Measurements from ENCODE around the gene EBNA1BP2.

DNA sequence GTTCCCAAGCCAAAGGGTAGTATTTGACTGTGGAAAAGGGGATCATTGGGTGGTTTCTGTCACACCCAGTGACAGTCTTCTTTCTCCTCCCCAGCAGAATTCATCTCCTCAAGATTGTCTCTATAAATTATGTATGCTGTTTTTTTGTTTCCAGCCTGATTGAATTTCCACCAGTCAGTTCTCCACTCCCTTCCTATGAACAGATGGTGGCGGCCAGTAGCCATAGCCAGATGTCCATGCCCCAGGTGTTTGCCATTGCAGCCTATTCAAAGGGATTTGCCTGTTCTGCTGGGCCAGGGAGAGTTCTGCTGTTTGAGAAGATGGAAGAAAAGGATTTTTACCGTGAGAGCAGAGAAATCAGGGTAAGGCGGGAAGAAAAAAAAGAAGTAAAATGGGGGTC lies 12.9 kb upstream of the EBNA1BP2 start:
- TF ChIP-seq, protein P1, sequence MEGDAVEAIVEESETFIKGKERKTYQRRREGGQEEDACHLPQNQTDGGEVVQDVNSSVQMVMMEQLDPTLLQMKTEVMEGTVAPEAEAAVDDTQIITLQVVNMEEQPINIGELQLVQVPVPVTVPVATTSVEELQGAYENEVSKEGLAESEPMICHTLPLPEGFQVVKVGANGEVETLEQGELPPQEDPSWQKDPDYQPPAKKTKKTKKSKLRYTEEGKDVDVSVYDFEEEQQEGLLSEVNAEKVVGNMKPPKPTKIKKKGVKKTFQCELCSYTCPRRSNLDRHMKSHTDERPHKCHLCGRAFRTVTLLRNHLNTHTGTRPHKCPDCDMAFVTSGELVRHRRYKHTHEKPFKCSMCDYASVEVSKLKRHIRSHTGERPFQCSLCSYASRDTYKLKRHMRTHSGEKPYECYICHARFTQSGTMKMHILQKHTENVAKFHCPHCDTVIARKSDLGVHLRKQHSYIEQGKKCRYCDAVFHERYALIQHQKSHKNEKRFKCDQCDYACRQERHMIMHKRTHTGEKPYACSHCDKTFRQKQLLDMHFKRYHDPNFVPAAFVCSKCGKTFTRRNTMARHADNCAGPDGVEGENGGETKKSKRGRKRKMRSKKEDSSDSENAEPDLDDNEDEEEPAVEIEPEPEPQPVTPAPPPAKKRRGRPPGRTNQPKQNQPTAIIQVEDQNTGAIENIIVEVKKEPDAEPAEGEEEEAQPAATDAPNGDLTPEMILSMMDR (IDR thresholded peaks at IDR 0.05), result no peak
- no peak for TF ChIP-seq POLR2A (IDR thresholded peaks at IDR 0.05)

All from testis (tissue), 2 donors.